OCI-LY7 (cell line): ENCODE results near the gene ELSPBP1.
"Not testable (repeated sequence)": the region's sequence is repeated elsewhere in the genome, so short reads cannot be mapped to it uniquely, and the experiment has no call there.

Source experiments
- EZH2phosphoT487 ChIP-seq: fragments of 200-600 bp; sonication (generic); IDR thresholded peaks from 2 replicates; pipeline ENCODE4 v1.6.1; 2018; ENCODE audit warnings: low read depth, borderline replicate concordance, mild to moderate bottlenecking, mixed run types, antibody characterized with exemption, low read length, moderate library complexity, mixed read lengths
- TF ChIP-seq, protein P1 (sequence below): fragments of 200-600 bp; sonication (generic); conservative IDR thresholded peaks from 2 replicates; pipeline ENCODE4 v1.5.1; 2014; ENCODE audit warnings: mild to moderate bottlenecking, antibody characterized with exemption, low read length, moderate library complexity, mixed read lengths

DNA sequence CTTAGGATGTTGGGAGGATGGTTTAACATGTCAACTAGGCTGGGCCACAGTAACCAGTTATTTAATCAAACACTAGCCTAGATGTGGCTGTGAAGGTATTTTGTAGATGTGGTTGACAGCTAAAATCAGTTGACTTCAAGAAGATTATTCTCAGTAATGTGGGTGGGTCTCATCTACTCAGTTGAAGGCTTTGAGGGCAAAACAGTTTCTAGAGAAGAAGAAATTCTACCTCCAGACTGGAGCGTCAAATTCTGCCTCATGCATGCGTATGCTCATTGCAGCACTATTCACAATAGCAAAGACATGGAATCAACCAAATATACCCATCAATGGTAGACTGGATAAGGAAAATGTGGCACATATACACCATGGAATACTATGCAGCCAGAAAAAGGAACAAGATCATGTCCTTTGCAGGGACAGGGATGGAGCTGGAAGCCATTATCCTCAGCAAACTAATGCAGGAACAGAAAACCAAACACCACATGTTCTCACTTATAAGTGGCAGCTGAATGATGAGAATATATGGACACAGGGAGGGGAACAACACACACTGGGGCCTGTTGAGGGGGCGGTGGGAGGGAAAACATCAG is 75.8 kb downstream of the ELSPBP1 start:
- TF ChIP-seq, protein P1, sequence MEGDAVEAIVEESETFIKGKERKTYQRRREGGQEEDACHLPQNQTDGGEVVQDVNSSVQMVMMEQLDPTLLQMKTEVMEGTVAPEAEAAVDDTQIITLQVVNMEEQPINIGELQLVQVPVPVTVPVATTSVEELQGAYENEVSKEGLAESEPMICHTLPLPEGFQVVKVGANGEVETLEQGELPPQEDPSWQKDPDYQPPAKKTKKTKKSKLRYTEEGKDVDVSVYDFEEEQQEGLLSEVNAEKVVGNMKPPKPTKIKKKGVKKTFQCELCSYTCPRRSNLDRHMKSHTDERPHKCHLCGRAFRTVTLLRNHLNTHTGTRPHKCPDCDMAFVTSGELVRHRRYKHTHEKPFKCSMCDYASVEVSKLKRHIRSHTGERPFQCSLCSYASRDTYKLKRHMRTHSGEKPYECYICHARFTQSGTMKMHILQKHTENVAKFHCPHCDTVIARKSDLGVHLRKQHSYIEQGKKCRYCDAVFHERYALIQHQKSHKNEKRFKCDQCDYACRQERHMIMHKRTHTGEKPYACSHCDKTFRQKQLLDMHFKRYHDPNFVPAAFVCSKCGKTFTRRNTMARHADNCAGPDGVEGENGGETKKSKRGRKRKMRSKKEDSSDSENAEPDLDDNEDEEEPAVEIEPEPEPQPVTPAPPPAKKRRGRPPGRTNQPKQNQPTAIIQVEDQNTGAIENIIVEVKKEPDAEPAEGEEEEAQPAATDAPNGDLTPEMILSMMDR: not testable (repeated sequence)
- not testable (repeated sequence) for TF ChIP-seq EZH2phosphoT487
